ENCODE data around the gene ATP2A3. TPM values are rescaled to one million over a fixed set of nuclear protein-coding genes. Genes with fewer than 3 reads are reported as not detected.

Gene ATP2A3
- total RNA-seq, 1 experiment from 2014 or later, result 101 TPM

- H2AFZ ChIP-seq (ENCODE audit: low read length), result no peak overlapping the region
- H3K9ac ChIP-seq (ENCODE audit: low read length), result no peak overlapping the region
- no peaks in the 10 kb centered on the region for H3K79me2 ChIP-seq (ENCODE audit: low read length)
- H3K4me2 ChIP-seq (ENCODE audit: low read depth, low read length, poor library complexity, severe bottlenecking), result no peak overlapping the region
- DNase-seq, result no peak
- 0 out of 2 replicates have a peak, but pooled peaks cover 2% of the 10 kb centered on the region for H3K27me3 ChIP-seq (ENCODE audit: low read length)
- H3K9me3 ChIP-seq (ENCODE audit: low read length), result peaks cover 5% of the 10 kb centered on the region; the same call in 1 of the 2 replicates
- no peaks in the 10 kb centered on the region; the same call in 1 of the 2 replicates for H3K36me3 ChIP-seq (ENCODE audit: insufficient read depth, low read length)
- H3K4me3 ChIP-seq (ENCODE audit: low read length), result no peak overlapping the region
- no peak overlapping the region for H3K27ac ChIP-seq (ENCODE audit: low read length)
- 0 out of 2 replicates have a peak, but pooled peaks cover 3% of the 10 kb centered on the region for H4K20me1 ChIP-seq (ENCODE audit: insufficient read depth, low read depth, low read length)
- peaks cover 39% of the 10 kb centered on the region for H3K4me1 ChIP-seq (ENCODE audit: low read length)
- no peaks in the 10 kb centered on the region for H3K9me2 ChIP-seq (replicated peaks; ENCODE audit: insufficient read depth, low read length)
Observed at GRCh38 chr17:3974138-3974687, 10.0 kb upstream of the ATP2A3 start.

- H3K9ac ChIP-seq (ENCODE audit: low read length), result no peak overlapping the region
Observed at GRCh38 chr17:3973495-3974137, 9.4 kb upstream of the ATP2A3 start.

GRCh38 chr17:3972931-3973330, 8.7 kb upstream of the ATP2A3 start:
- H3K27ac ChIP-seq (ENCODE audit: low read length), result no peak overlapping the region
- peaks cover 5% of the 10 kb centered on the region; the same call in 1 of the 2 replicates for H3K9me3 ChIP-seq (ENCODE audit: low read length)
- 0 out of 2 replicates have a peak, but pooled peaks cover 3% of the 10 kb centered on the region for H4K20me1 ChIP-seq (ENCODE audit: insufficient read depth, low read depth, low read length)
- H3K36me3 ChIP-seq (ENCODE audit: insufficient read depth, low read length), result no peaks in the 10 kb centered on the region; the same call in 1 of the 2 replicates
- no peak overlapping the region for H2AFZ ChIP-seq (ENCODE audit: low read length)
- H3K9ac ChIP-seq (ENCODE audit: low read length), result no peak overlapping the region
- H3K4me3 ChIP-seq (ENCODE audit: low read length), result no peak overlapping the region
- 0 out of 2 replicates have a peak, but pooled peaks cover 2% of the 10 kb centered on the region for H3K27me3 ChIP-seq (ENCODE audit: low read length)
- H3K4me1 ChIP-seq (ENCODE audit: low read length), result peaks cover 52% of the 10 kb centered on the region
- H3K79me2 ChIP-seq (ENCODE audit: low read length), result no peaks in the 10 kb centered on the region
- peak overlapping the region; percentile 27 for H3K4me2 ChIP-seq (ENCODE audit: low read depth, low read length, poor library complexity, severe bottlenecking)
- H3K9me2 ChIP-seq (replicated peaks; ENCODE audit: insufficient read depth, low read length), result no peaks in the 10 kb centered on the region
- no peak for DNase-seq

More at GRCh38 chr17:3973495-3974137, 9.4 kb upstream of the ATP2A3 start:
- H3K9me3 ChIP-seq (ENCODE audit: low read length), result peaks cover 5% of the 10 kb centered on the region; the same call in 1 of the 2 replicates
- H3K4me3 ChIP-seq (ENCODE audit: low read length), result no peak overlapping the region
- H3K4me1 ChIP-seq (ENCODE audit: low read length), result peaks cover 45% of the 10 kb centered on the region
- H3K79me2 ChIP-seq (ENCODE audit: low read length), result no peaks in the 10 kb centered on the region
- H3K4me2 ChIP-seq (ENCODE audit: low read depth, low read length, poor library complexity, severe bottlenecking), result no peak overlapping the region
- H3K27me3 ChIP-seq (ENCODE audit: low read length), result 0 out of 2 replicates have a peak, but pooled peaks cover 2% of the 10 kb centered on the region
- DNase-seq, result no peak
- 0 out of 2 replicates have a peak, but pooled peaks cover 3% of the 10 kb centered on the region for H4K20me1 ChIP-seq (ENCODE audit: insufficient read depth, low read depth, low read length)
- no peaks in the 10 kb centered on the region; the same call in 1 of the 2 replicates for H3K36me3 ChIP-seq (ENCODE audit: insufficient read depth, low read length)
- H2AFZ ChIP-seq (ENCODE audit: low read length), result no peak overlapping the region
- H3K27ac ChIP-seq (ENCODE audit: low read length), result no peak overlapping the region
- H3K9me2 ChIP-seq (replicated peaks; ENCODE audit: insufficient read depth, low read length), result no peaks in the 10 kb centered on the region

- no peaks in the 10 kb centered on the region for H3K79me2 ChIP-seq (ENCODE audit: low read length)
- no peak overlapping the region for H3K4me3 ChIP-seq (ENCODE audit: low read length)
- H3K4me1 ChIP-seq (ENCODE audit: low read length), result peaks cover 58% of the 10 kb centered on the region
- H3K4me2 ChIP-seq (ENCODE audit: low read depth, low read length, poor library complexity, severe bottlenecking), result peak overlapping the region; percentile 27
- H3K27ac ChIP-seq (ENCODE audit: low read length), result no peak overlapping the region
- no peaks in the 10 kb centered on the region; the same call in 1 of the 2 replicates for H3K36me3 ChIP-seq (ENCODE audit: insufficient read depth, low read length)
- 0 out of 2 replicates have a peak, but pooled peaks cover 2% of the 10 kb centered on the region for H3K27me3 ChIP-seq (ENCODE audit: low read length)
- H3K9ac ChIP-seq (ENCODE audit: low read length), result no peak overlapping the region
- no peaks in the 10 kb centered on the region for H3K9me2 ChIP-seq (replicated peaks; ENCODE audit: insufficient read depth, low read length)
- peak overlapping the region; percentile 43; the same call in 1 of the 2 replicates for H2AFZ ChIP-seq (ENCODE audit: low read length)
- H4K20me1 ChIP-seq (ENCODE audit: insufficient read depth, low read depth, low read length), result 0 out of 2 replicates have a peak, but pooled peaks cover 3% of the 10 kb centered on the region
- DNase-seq, result peak; percentile 63
- peaks cover 5% of the 10 kb centered on the region; the same call in 1 of the 2 replicates for H3K9me3 ChIP-seq (ENCODE audit: low read length)
Observed at GRCh38 chr17:3972281-3972731, 8.1 kb upstream of the ATP2A3 start.

- no peaks in the 10 kb centered on the region; the same call in 1 of the 2 replicates for H3K36me3 ChIP-seq (ENCODE audit: insufficient read depth, low read length)
- no peak for DNase-seq
- no peaks in the 10 kb centered on the region for H3K9me2 ChIP-seq (replicated peaks; ENCODE audit: insufficient read depth, low read length)
- 0 out of 2 replicates have a peak, but pooled peaks cover 2% of the 10 kb centered on the region for H3K27me3 ChIP-seq (ENCODE audit: low read length)
- no peak overlapping the region for H3K27ac ChIP-seq (ENCODE audit: low read length)
- H3K9ac ChIP-seq (ENCODE audit: low read length), result no peak overlapping the region
- H3K4me1 ChIP-seq (ENCODE audit: low read length), result peaks cover 60% of the 10 kb centered on the region
- H3K79me2 ChIP-seq (ENCODE audit: low read length), result no peaks in the 10 kb centered on the region
- H3K9me3 ChIP-seq (ENCODE audit: low read length), result peaks cover 5% of the 10 kb centered on the region; the same call in 1 of the 2 replicates
- no peak overlapping the region for H2AFZ ChIP-seq (ENCODE audit: low read length)
- H3K4me2 ChIP-seq (ENCODE audit: low read depth, low read length, poor library complexity, severe bottlenecking), result no peak overlapping the region
- H4K20me1 ChIP-seq (ENCODE audit: insufficient read depth, low read depth, low read length), result 0 out of 2 replicates have a peak, but pooled peaks cover 3% of the 10 kb centered on the region
- H3K4me3 ChIP-seq (ENCODE audit: low read length), result no peak overlapping the region
Observed at GRCh38 chr17:3970668-3971067, 6.4 kb upstream of the ATP2A3 start.

- Histone ChIP-seq H3K9me2 (replicated peaks; ENCODE audit: insufficient read depth, low read length) (no peaks in the 10 kb centered on the region), H2AFZ (ENCODE audit: low read length) (no peak overlapping the region), H3K27me3 (ENCODE audit: low read length) (0 out of 2 replicates have a peak, but pooled peaks cover 2% of the 10 kb centered on the region), H3K4me2 (ENCODE audit: low read depth, low read length, poor library complexity, severe bottlenecking) (no peak overlapping the region), H4K20me1 (ENCODE audit: insufficient read depth, low read depth, low read length) (0 out of 2 replicates have a peak, but pooled peaks cover 3% of the 10 kb centered on the region), H3K9ac (ENCODE audit: low read length) (no peak overlapping the region), H3K79me2 (ENCODE audit: low read length) (no peaks in the 10 kb centered on the region), H3K9me3 (ENCODE audit: low read length) (peaks cover 3% of the 10 kb centered on the region; the same call in 1 of the 2 replicates), H3K36me3 (ENCODE audit: insufficient read depth, low read length) (no peaks in the 10 kb centered on the region; the same call in 1 of the 2 replicates), H3K4me1 (ENCODE audit: low read length) (peaks cover 66% of the 10 kb centered on the region), H3K4me3 (ENCODE audit: low read length) (no peak overlapping the region), H3K27ac (ENCODE audit: low read length) (no peak overlapping the region)
- DNase-seq, result no peak
Observed at GRCh38 chr17:3969963-3970362, 5.7 kb upstream of the ATP2A3 start.

- H3K4me3 ChIP-seq (ENCODE audit: low read length), result no peak overlapping the region
- no peak overlapping the region for H3K9ac ChIP-seq (ENCODE audit: low read length)
- peaks cover 70% of the 10 kb centered on the region for H3K4me1 ChIP-seq (ENCODE audit: low read length)
- no peaks in the 10 kb centered on the region for H3K9me2 ChIP-seq (replicated peaks; ENCODE audit: insufficient read depth, low read length)
- 0 out of 2 replicates have a peak, but pooled peaks cover 3% of the 10 kb centered on the region for H4K20me1 ChIP-seq (ENCODE audit: insufficient read depth, low read depth, low read length)
- no peaks in the 10 kb centered on the region for H3K79me2 ChIP-seq (ENCODE audit: low read length)
- H3K27ac ChIP-seq (ENCODE audit: low read length), result no peak overlapping the region
- no peak overlapping the region for H2AFZ ChIP-seq (ENCODE audit: low read length)
- H3K27me3 ChIP-seq (ENCODE audit: low read length), result no peaks in the 10 kb centered on the region
- no peaks in the 10 kb centered on the region for H3K9me3 ChIP-seq (ENCODE audit: low read length)
- H3K4me2 ChIP-seq (ENCODE audit: low read depth, low read length, poor library complexity, severe bottlenecking), result peak overlapping the region; percentile 26
- DNase-seq, result no peak
- H3K36me3 ChIP-seq (ENCODE audit: insufficient read depth, low read length), result no peaks in the 10 kb centered on the region
Observed at GRCh38 chr17:3968886-3969524, 4.8 kb upstream of the ATP2A3 start.

All from Karpas-422 (cell line).